IPS-20b (cell line): ENCODE results near the gene PLEKHA5.

ENCODE experiments used
- H3K27ac ChIP-seq: one replicate; pipeline ENCODE4 v1.5.1; 2013; ENCODE audit warnings: low read length
- H3K27me3 ChIP-seq: 2 replicates; pipeline ENCODE4 v1.6.1; 2013; ENCODE audit warnings: mild to moderate bottlenecking, low read length, inconsistent platforms; ENCODE audit not compliant: insufficient read depth
- H3K36me3 ChIP-seq: 2 replicates; pipeline ENCODE4 v1.6.1; 2013; ENCODE audit warnings: low read depth, mild to moderate bottlenecking, inconsistent platforms, low read length, moderate library complexity; ENCODE audit not compliant: insufficient read depth
- H3K4me1 ChIP-seq: 2 replicates; pipeline ENCODE4 v1.6.1; 2013; ENCODE audit warnings: mild to moderate bottlenecking, control low read depth, inconsistent platforms, low read length, moderate library complexity; ENCODE audit not compliant: insufficient read depth
- H3K4me3 ChIP-seq: 2 replicates; pipeline ENCODE4 v1.5.1; 2013; ENCODE audit warnings: mild to moderate bottlenecking, low read length, inconsistent platforms
- H3K9ac ChIP-seq: 2 replicates; pipeline ENCODE4 v1.6.1; 2013; ENCODE audit warnings: low read depth, mild to moderate bottlenecking, inconsistent platforms, low read length, moderate library complexity
- H3K9me3 ChIP-seq: 2 replicates; pipeline ENCODE4 v1.6.1; 2013; ENCODE audit warnings: mild to moderate bottlenecking, low read depth, low read length, inconsistent platforms; ENCODE audit not compliant: insufficient read depth

The PLEKHA5 gene

DNA sequence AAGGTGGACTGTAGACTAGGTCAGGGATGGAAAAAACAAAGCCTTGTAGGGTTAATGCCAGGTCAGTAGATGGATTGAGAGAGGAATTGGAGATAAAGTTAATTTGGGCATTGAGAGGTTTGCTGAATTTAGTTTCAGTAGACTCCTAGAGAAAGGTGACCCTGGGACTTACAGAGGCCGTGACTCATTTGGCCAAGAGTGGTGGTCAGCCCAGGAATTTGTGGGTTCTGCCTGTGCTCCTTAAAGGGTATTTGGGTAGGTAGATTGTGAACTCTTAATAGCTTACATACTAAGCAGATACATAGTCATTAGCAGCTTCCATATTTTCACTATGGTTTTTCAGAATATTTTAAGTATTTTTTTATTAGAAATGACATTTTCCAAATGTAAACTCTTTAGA, 21.8 kb downstream of the PLEKHA5 start:
- no peak overlapping the region for H3K4me3 ChIP-seq
- H3K4me1 ChIP-seq: peaks cover 5% of the 10 kb centered on the region
- no peaks in the 10 kb centered on the region for H3K27me3 ChIP-seq
- H3K27ac ChIP-seq: no peak overlapping the region
- no peaks in the 10 kb centered on the region for H3K9me3 ChIP-seq
- peaks cover 62% of the 10 kb centered on the region for H3K36me3 ChIP-seq
- H3K9ac ChIP-seq: no peak overlapping the region

DNA sequence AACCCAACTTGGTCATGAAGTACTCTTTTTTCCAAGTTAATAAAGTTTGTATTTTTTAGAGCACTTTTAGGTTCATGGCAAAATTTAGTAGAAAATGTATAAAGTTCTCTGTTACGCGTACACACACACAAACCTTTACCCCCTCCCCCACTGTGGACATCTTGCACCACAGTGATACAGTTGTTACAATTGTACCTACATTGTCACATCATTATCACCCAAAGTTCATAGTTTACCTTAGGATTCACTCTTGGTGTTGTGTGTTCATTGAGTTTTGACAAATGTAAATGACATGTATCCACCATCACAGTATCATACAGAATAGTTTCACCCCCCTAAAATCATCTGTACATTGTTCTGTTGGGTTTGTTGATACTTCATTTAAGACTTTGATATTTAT, 23.9 kb downstream of the PLEKHA5 start:
- Histone ChIP-seq H3K9ac (no peak overlapping the region), H3K36me3 (peaks cover 56% of the 10 kb centered on the region), H3K4me1 (peaks cover 5% of the 10 kb centered on the region), H3K27ac (no peak overlapping the region), H3K27me3 (no peaks in the 10 kb centered on the region), H3K9me3 (no peaks in the 10 kb centered on the region), H3K4me3 (no peak overlapping the region)

DNA sequence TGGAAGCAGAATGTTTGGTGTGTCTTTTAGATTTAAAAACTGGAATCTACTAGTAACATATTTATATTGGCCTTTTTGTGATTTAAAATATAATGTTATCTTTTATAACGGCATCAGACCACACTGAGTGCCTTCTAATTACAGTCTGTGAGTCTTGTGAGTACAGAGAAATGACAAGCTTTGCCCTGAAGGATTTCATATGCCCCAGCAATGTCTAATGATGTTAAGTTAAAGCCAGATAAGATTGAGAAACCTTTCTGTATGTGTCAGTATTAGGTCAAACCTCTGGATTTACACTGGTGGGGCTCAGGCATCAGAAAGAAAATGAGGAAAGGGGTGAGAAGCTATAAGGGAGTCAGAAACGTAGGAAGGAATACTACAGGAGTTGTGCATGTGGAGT, 25.2 kb downstream of the PLEKHA5 start:
- no peak overlapping the region for H3K27ac ChIP-seq
- H3K4me1 ChIP-seq: peaks cover 5% of the 10 kb centered on the region
- peaks cover 45% of the 10 kb centered on the region for H3K36me3 ChIP-seq
- H3K9ac ChIP-seq: no peak overlapping the region
- no peaks in the 10 kb centered on the region for H3K9me3 ChIP-seq
- H3K4me3 ChIP-seq: no peak overlapping the region
- H3K27me3 ChIP-seq: no peaks in the 10 kb centered on the region

DNA sequence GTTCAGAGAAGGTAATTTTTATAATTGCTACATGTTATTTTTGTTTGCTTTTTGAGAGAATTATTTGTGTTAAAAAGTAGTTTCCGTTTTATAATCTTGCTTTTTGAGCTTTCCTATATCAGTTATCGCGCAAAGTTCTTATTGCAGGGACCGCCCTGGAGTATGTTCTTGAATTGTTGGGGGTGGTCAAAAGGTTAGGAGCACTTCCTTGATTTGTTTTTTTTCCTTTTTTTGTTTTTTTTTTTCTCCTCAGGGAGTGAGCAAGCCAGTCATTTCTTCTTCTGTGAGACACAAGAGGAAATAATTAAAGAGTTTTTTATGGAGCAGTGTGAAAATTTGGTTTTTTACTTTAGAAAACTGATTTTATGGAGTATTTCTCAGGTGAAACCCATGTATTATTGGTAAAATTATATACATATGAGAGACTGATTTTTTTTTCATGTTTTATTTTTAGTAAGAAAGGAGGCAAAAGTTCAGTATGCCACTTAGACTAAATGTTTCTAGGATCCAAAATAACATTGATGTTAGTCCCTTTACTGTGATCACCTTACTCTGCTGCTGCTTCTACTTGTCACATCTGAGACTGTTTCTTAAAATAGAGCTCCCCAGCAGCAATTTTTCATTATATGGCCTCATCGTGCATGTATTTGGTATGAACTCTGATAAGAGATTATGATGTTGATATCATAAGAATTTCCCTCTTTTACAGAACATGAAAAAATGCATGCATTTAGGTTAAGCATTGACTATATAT, 26.6 kb downstream of the PLEKHA5 start:
- no peak overlapping the region for H3K9ac ChIP-seq
- peaks cover 31% of the 10 kb centered on the region; the same call in 1 of the 2 replicates for H3K36me3 ChIP-seq
- H3K27me3 ChIP-seq: no peaks in the 10 kb centered on the region
- no peak overlapping the region for H3K27ac ChIP-seq
- no peaks in the 10 kb centered on the region for H3K9me3 ChIP-seq
- H3K4me3 ChIP-seq: no peak overlapping the region
- H3K4me1 ChIP-seq: no peaks in the 10 kb centered on the region; the same call in none of the 2 replicates

GRCh38 chr12:19158923-19159322, 29.4 kb downstream of the PLEKHA5 start:
- Histone ChIP-seq H3K9me3 (no peaks in the 10 kb centered on the region), H3K9ac (no peak overlapping the region), H3K27me3 (no peaks in the 10 kb centered on the region), H3K27ac (no peak overlapping the region), H3K4me1 (no peaks in the 10 kb centered on the region; the same call in 1 of the 2 replicates), H3K4me3 (no peak overlapping the region), H3K36me3 (peaks cover 15% of the 10 kb centered on the region; the same call in 1 of the 2 replicates)

GRCh38 chr12:19161216-19161615, 31.7 kb downstream of the PLEKHA5 start:
- no peak overlapping the region for H3K9ac ChIP-seq
- H3K27ac ChIP-seq: no peak overlapping the region
- H3K27me3 ChIP-seq: no peaks in the 10 kb centered on the region
- H3K4me3 ChIP-seq: no peak overlapping the region
- peaks cover 14% of the 10 kb centered on the region; the same call in 1 of the 2 replicates for H3K36me3 ChIP-seq
- H3K9me3 ChIP-seq: no peaks in the 10 kb centered on the region
- H3K4me1 ChIP-seq: peaks cover 14% of the 10 kb centered on the region

DNA sequence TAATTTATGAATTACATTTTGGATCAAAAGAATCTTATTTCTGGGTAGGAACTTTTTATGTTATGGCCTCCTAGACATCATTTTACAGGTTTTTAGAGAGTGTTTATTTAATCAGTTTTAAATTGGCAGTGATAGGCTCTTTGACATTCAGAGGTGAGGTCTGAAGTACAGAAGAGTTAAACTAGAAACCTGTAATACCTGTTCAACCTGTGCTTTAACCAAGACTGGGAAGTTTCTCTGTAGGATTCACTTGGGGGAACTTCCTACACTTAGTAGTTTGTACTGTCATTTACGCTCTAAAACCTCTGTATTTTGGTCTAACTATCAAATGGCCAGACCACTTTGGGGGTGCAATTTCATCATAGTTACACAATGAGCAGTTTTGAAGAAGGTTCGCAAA, 35.9 kb downstream of the PLEKHA5 start:
- no peak overlapping the region for H3K4me3 ChIP-seq

DNA sequence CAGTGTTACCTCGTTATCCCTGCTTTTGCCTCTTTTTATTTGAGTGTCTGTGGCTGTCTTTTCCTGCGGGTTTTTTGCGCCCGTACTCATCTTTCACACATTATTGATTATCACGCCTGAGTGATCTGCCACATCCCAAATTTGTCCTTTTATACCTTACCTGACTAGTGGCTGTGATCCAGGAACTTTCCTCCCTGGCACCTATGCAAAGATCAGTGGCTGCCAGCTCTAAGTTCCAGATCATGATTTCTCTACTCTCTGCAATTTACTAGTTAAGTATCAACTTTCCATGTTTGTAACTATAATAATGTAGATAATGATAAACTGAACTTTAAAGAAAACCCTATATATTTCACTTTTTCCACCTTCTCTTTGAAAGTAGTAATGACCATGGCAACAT, 36.9 kb downstream of the PLEKHA5 start:
- Histone ChIP-seq H3K27me3 (no peaks in the 10 kb centered on the region), H3K4me1 (peaks cover 24% of the 10 kb centered on the region), H3K27ac (no peak overlapping the region), H3K36me3 (0 out of 2 replicates have a peak, but pooled peaks cover 4% of the 10 kb centered on the region), H3K9ac (no peak overlapping the region), H3K4me3 (no peak overlapping the region), H3K9me3 (no peaks in the 10 kb centered on the region)

More for the DNA sequence above, 35.9 kb downstream of the PLEKHA5 start:
- no peaks in the 10 kb centered on the region for H3K9me3 ChIP-seq
- peaks cover 24% of the 10 kb centered on the region for H3K4me1 ChIP-seq
- H3K36me3 ChIP-seq: 0 out of 2 replicates have a peak, but pooled peaks cover 4% of the 10 kb centered on the region
- no peak overlapping the region for H3K9ac ChIP-seq
- H3K27ac ChIP-seq: no peak overlapping the region
- no peaks in the 10 kb centered on the region for H3K27me3 ChIP-seq

GRCh38 chr12:19166956-19167355, 37.4 kb downstream of the PLEKHA5 start:
- no peak overlapping the region for H3K27ac ChIP-seq
- H3K9me3 ChIP-seq: no peaks in the 10 kb centered on the region
- no peak overlapping the region for H3K9ac ChIP-seq
- H3K4me1 ChIP-seq: peaks cover 24% of the 10 kb centered on the region
- peaks cover 4% of the 10 kb centered on the region; the same call in 1 of the 2 replicates for H3K36me3 ChIP-seq
- no peak overlapping the region for H3K4me3 ChIP-seq
- H3K27me3 ChIP-seq: no peaks in the 10 kb centered on the region

DNA sequence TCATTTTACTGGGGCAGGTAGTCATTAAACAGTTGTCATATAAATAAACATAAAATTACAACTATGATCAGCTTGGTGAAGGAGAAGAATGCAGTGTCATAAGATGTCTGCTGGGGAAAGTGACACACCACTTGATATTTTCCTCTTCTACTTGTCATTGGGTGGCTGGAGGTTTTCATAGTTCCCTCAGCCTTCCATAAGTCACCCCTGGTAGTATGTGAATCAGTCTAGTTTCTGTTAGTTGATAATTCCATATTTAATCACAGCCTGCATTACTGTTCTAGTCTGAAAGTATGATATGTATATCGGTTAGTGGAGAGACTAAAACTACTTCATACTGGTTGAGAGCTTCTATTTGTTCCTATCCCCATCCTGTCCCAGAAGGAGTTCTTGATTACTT, 38.2 kb downstream of the PLEKHA5 start:
- H3K27ac ChIP-seq: no peak overlapping the region

GRCh38 chr12:19168644-19169043, 39.1 kb downstream of the PLEKHA5 start:
- H3K4me1 ChIP-seq: peaks cover 24% of the 10 kb centered on the region
- H3K9me3 ChIP-seq: no peaks in the 10 kb centered on the region
- no peak overlapping the region for H3K4me3 ChIP-seq
- H3K27me3 ChIP-seq: no peaks in the 10 kb centered on the region
- no peak overlapping the region for H3K9ac ChIP-seq
- no peak overlapping the region for H3K27ac ChIP-seq
- H3K36me3 ChIP-seq: peaks cover 4% of the 10 kb centered on the region; the same call in 1 of the 2 replicates

More for the DNA sequence above, 38.2 kb downstream of the PLEKHA5 start:
- Histone ChIP-seq H3K36me3 (peaks cover 4% of the 10 kb centered on the region; the same call in 1 of the 2 replicates), H3K4me1 (peaks cover 24% of the 10 kb centered on the region), H3K27me3 (no peaks in the 10 kb centered on the region), H3K9me3 (no peaks in the 10 kb centered on the region), H3K4me3 (no peak overlapping the region), H3K9ac (no peak overlapping the region)

DNA sequence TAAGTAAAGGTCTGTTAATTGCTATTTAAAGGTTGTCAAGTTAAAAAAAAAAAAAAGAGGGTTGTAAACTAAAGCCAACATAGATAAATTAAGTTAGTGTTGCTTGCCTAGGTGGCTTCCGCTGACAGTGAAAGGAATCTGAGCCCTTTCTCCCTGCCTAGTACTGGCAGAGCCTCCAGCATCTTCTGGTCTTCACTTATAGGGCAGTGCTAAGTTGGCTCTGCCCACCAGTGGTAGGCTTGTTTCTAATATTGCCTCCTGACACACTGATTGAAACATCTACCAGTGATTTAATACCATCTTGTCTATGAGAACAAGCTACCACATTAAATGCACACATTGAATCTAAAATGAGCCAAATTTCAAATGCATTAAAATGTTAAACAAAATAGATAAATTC, 39.7 kb downstream of the PLEKHA5 start:
- H3K4me1 ChIP-seq: peaks cover 26% of the 10 kb centered on the region
- H3K27me3 ChIP-seq: no peaks in the 10 kb centered on the region
- no peak overlapping the region for H3K9ac ChIP-seq
- no peak overlapping the region for H3K4me3 ChIP-seq
- no peaks in the 10 kb centered on the region for H3K9me3 ChIP-seq
- peaks cover 4% of the 10 kb centered on the region; the same call in 1 of the 2 replicates for H3K36me3 ChIP-seq
- H3K27ac ChIP-seq: no peak overlapping the region
